D341Med (cell line): Measurements from ENCODE around the gene MAP3K9.
A peak's percentile ranks its signal among the peaks of the same experiment; 100 is the strongest.
"Not testable (repeated sequence)": the region's sequence is repeated elsewhere in the genome, so short reads cannot be mapped to it uniquely, and the experiment has no call there.

Experiments
- DNase-seq: peaks from one replicate; pipeline ENCODE4 v3.0.0; 2012; ENCODE audit warnings: low spot score

The MAP3K9 gene

GRCh38 chr14:70724110-70724509 lies 85.2 kb downstream of the MAP3K9 start:
- DNase-seq = no peak

GRCh38 chr14:70723276-70723675 lies 86.0 kb downstream of the MAP3K9 start:
- no peak for DNase-seq

GRCh38 chr14:70722418-70722817 lies 86.9 kb downstream of the MAP3K9 start:
- no peak for DNase-seq

- DNase-seq = no peak
Measured at GRCh38 chr14:70721542-70721941, 87.8 kb downstream of the MAP3K9 start.

- no peak for DNase-seq
Measured at GRCh38 chr14:70718383-70719118, 90.8 kb downstream of the MAP3K9 start.

GRCh38 chr14:70716958-70717357 lies 92.4 kb downstream of the MAP3K9 start:
- no peak for DNase-seq

- DNase-seq = no peak
Measured at GRCh38 chr14:70716483-70716882, 92.8 kb downstream of the MAP3K9 start.

GRCh38 chr14:70714055-70714550 lies 95.2 kb downstream of the MAP3K9 start:
- DNase-seq = peak; percentile 52

GRCh38 chr14:70713511-70713916 lies 95.8 kb downstream of the MAP3K9 start:
- no peak for DNase-seq

- DNase-seq = no peak
Measured at GRCh38 chr14:70713096-70713495, 96.2 kb downstream of the MAP3K9 start.

GRCh38 chr14:70711451-70711850 lies 97.9 kb downstream of the MAP3K9 start:
- DNase-seq = no peak

GRCh38 chr14:70709726-70710382 lies 99.5 kb downstream of the MAP3K9 start:
- no peak for DNase-seq

GRCh38 chr14:70708717-70709570 lies 100.4 kb downstream of the MAP3K9 start:
- no peak for DNase-seq

GRCh38 chr14:70707138-70708038 lies 101.9 kb downstream of the MAP3K9 start:
- DNase-seq = no peak

GRCh38 chr14:70706177-70706576 lies 103.1 kb downstream of the MAP3K9 start:
- no peak for DNase-seq

- no peak for DNase-seq
Measured at GRCh38 chr14:70704960-70705359, 104.4 kb downstream of the MAP3K9 start.

GRCh38 chr14:70703621-70704168 lies 105.6 kb downstream of the MAP3K9 start:
- DNase-seq = not testable (repeated sequence)

GRCh38 chr14:70702161-70702560 lies 107.2 kb downstream of the MAP3K9 start:
- no peak for DNase-seq

GRCh38 chr14:70701610-70702009 lies 107.7 kb downstream of the MAP3K9 start:
- no peak for DNase-seq

- DNase-seq = no peak
Measured at GRCh38 chr14:70700955-70701585, 108.2 kb downstream of the MAP3K9 start.

GRCh38 chr14:70699646-70700045 lies 109.7 kb downstream of the MAP3K9 start:
- no peak for DNase-seq
